Prostate gland (tissue), 2 donors: ENCODE results near the gene PSKH1.

Experiments
- CTCF ChIP-seq, 4 experiments: fragments of 200-600 bp in 2 of 4; fragments of 450-650 bp in 2 of 4; sonication (generic) in 2 of 4; IDR thresholded peaks; 1 replicate in 3 of 4; 2 replicates in 1 of 4; pipeline ENCODE4 v1.5.1; 2016 to 2019; ENCODE audit warnings: antibody characterized with exemption in 4 of 4, mild to moderate bottlenecking in 2 of 4, moderate library complexity in 2 of 4
- POLR2AphosphoS5 ChIP-seq: sonication (generic); formaldehyde crosslinking; IDR thresholded peaks from one replicate; pipeline ENCODE4 v1.6.1; 2017; ENCODE audit warnings: antibody characterized with exemption

GRCh38 chr16:67932462-67932840 lies 39.4 kb downstream of the PSKH1 start:
- no peak for TF ChIP-seq POLR2AphosphoS5
- TF ChIP-seq CTCF (IDR thresholded peaks at IDR 0.05) = no peak
